Measurements from ENCODE around the gene OR10P1.

- TF ChIP-seq CTCF (IDR thresholded peaks at IDR 0.05; ENCODE audit: insufficient read depth, low read depth, low read length) (no peak), EZH2 (IDR thresholded peaks at IDR 0.05; ENCODE audit: insufficient read depth, low read length) (no peak)
These were observed 775 bp downstream of the OR10P1 start for GRCh38 chr12:55637467-55637866.
